A673 (cell line): Measurements from ENCODE around the gene NAV2. TPM values are rescaled to one million over a fixed set of nuclear protein-coding genes. Genes with fewer than 3 reads are reported as not detected.

Source experiments
- BruUV-seq: library from RNA; stranded (reverse); fragments of 400-500 nt; replicated peaks from 2 replicates; lab custom pipeline; 2021; lab: Mats Ljungman, UMichigan
- CTCF ChIA-PET: fragments of 300-600 bp; sonication (Branson Sonifier 250); formaldehyde crosslinking; loops from one replicate; lab custom pipeline; 2022; ENCODE audit warnings: antibody characterized with exemption; lab: Charles Lee
- POLR2A ChIA-PET: fragments of 300-600 bp; sonication (Branson Sonifier 250); formaldehyde crosslinking; loops from one replicate; lab custom pipeline; 2022; ENCODE audit warnings: antibody characterized with exemption; ENCODE audit not compliant: low non-redundant PET; lab: Charles Lee
- DNase-seq: peaks from one replicate; pipeline ENCODE4 v3.0.0-alpha.2; 2015; ENCODE audit warnings: low spot score
- H3K27ac ChIP-seq: fragments of 200-600 bp; sonication (generic); 2 replicates; pipeline ENCODE4 v1.5.1; 2016; ENCODE audit warnings: mixed run types, low read depth, mild to moderate bottlenecking, mixed read lengths, antibody characterized with exemption, low read length; ENCODE audit not compliant: poor library complexity, severe bottlenecking
- H3K27me3 ChIP-seq: fragments of 200-600 bp; sonication (generic); replicated peaks from 2 replicates; pipeline ENCODE4 v1.6.1; 2017; ENCODE audit warnings: mixed run types, low read depth, mild to moderate bottlenecking, mixed read lengths, antibody characterized with exemption, low read length; ENCODE audit not compliant: insufficient read depth, poor library complexity
- H3K36me3 ChIP-seq: fragments of 200-600 bp; sonication (generic); 2 replicates; pipeline ENCODE4 v1.6.1; 2016; ENCODE audit warnings: mixed run types, mild to moderate bottlenecking, mixed read lengths, antibody characterized with exemption, low read length; ENCODE audit not compliant: insufficient read depth, poor library complexity, severe bottlenecking
- H3K4me1 ChIP-seq: fragments of 200-600 bp; sonication (generic); 2 replicates; pipeline ENCODE4 v1.6.1; 2017; ENCODE audit warnings: mixed run types, mild to moderate bottlenecking, mixed read lengths, antibody characterized with exemption, low read length; ENCODE audit not compliant: insufficient read depth, poor library complexity, severe bottlenecking
- H3K4me3 ChIP-seq: fragments of 200-600 bp; sonication (generic); 2 replicates; pipeline ENCODE4 v1.5.1; 2016; ENCODE audit warnings: low read depth, mixed run types, mild to moderate bottlenecking, mixed read lengths, low read length; ENCODE audit not compliant: poor library complexity, severe bottlenecking
- H3K9me3 ChIP-seq: fragments of 200-600 bp; sonication (generic); 2 replicates; pipeline ENCODE4 v1.6.1; 2016; ENCODE audit warnings: mixed run types, low read depth, mild to moderate bottlenecking, mixed read lengths, antibody characterized with exemption, low read length; ENCODE audit not compliant: poor library complexity, severe bottlenecking
- EZH2 ChIP-seq: fragments of 200-600 bp; sonication (generic); IDR thresholded peaks from 2 replicates; pipeline ENCODE4 v1.6.1; 2017; ENCODE audit warnings: borderline replicate concordance, low read depth, mild to moderate bottlenecking, mixed read lengths, antibody characterized with exemption, low read length; ENCODE audit not compliant: poor library complexity, severe bottlenecking
- intact Hi-C: fragments of 100-400 bp; cut with micrococcal nuclease; formaldehyde crosslinking; loops from one replicate; pipeline ENCODE4 v1.10.0; 2022; ENCODE audit not compliant: unreplicated experiment
- total RNA-seq: library from RNA; stranded (reverse); gene quantifications from 2 replicates; pipeline ENCODE4 v1.2.3, GENCODE V29; 2021
- TF ChIP-seq, protein P1 (sequence below): fragments of 300-800, 200-600 bp; sonication (generic); conservative IDR thresholded peaks from 2 replicates; pipeline ENCODE4 v1.5.1; 2017; ENCODE audit warnings: low read depth, mild to moderate bottlenecking, antibody characterized with exemption, low read length, moderate library complexity, mixed read lengths

Gene NAV2
- total RNA-seq, 1 experiment from 2014 or later, result not detected

DNA sequence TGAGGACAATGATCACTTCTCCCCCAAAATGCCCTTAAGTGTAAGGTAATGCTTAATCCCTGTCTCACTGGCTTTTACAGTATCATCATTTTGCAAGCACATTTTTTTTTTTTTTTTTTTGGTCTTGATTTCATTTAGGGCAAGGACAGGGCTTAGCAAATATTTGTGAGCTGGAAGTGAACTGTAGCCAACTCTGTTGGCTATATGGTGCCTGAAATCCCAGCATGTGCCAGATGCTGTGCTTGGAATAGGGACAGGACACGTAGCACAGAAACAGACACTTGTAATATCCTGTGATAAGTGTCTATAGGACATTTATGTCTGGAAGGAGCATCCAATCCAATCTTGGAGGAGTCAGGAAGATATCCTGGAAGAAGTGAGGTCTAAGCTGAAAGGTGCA, 198.3 kb downstream of the NAV2 start:
- intact Hi-C loops, result no loop called here
- Histone ChIP-seq H3K27me3 (no peaks in the 10 kb centered on the region), H3K4me3 (no peak overlapping the region), H3K4me1 (no peaks in the 10 kb centered on the region), H3K36me3 (no peaks in the 10 kb centered on the region), H3K9me3 (no peaks in the 10 kb centered on the region), H3K27ac (no peak overlapping the region)
- POLR2A ChIA-PET, result no interaction called here
- TF ChIP-seq EZH2, result no peak
- TF ChIP-seq, protein P1, sequence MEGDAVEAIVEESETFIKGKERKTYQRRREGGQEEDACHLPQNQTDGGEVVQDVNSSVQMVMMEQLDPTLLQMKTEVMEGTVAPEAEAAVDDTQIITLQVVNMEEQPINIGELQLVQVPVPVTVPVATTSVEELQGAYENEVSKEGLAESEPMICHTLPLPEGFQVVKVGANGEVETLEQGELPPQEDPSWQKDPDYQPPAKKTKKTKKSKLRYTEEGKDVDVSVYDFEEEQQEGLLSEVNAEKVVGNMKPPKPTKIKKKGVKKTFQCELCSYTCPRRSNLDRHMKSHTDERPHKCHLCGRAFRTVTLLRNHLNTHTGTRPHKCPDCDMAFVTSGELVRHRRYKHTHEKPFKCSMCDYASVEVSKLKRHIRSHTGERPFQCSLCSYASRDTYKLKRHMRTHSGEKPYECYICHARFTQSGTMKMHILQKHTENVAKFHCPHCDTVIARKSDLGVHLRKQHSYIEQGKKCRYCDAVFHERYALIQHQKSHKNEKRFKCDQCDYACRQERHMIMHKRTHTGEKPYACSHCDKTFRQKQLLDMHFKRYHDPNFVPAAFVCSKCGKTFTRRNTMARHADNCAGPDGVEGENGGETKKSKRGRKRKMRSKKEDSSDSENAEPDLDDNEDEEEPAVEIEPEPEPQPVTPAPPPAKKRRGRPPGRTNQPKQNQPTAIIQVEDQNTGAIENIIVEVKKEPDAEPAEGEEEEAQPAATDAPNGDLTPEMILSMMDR, result no peak
- CTCF ChIA-PET, result interaction anchor here (0.7 kb wide), 1 partner anchor 11 kb away, joined by 5 read pairs; no protein-coding TSS in a partner anchor
- no peak for DNase-seq
- BruUV-seq, result no TSS peak

DNA sequence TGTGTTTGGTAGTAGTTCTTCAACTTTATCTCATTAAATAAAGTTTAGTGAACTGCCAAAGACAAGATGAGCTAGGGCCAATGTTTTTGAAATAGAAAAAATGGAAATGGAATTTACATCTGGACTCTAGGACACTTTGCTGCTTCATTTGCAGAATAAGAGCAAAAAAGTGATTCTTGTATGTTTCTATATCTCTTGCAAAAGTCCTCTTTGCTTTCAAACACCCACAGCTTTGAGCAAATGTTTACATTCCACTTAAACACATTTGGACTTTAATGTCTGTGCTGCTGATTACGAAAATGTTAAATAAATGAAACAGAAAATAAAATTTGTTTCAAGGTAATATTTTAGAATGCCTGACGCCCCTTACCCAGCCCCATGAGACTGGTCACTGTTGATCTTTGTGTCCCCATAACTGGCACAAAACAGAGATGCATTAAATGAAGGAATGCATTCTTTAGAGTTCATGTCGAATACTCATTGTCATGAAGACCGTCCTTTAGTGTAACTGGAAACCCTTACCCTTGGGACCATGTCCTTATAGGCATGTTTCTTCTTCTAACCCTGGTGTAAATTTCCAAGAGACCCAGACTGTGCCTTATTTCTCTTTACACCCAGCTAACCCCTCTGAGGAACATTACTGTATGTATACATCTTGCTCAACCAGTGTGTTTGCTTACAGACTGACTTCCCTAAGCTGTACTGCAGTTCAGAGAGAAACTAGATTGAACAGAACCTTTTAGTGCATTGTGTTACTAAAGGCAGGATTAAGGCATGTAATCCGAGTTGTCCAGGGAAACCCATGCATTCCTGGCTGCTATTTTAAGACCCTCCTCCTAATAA, 199.7 kb downstream of the NAV2 start:
- Histone ChIP-seq H3K4me1 (no peaks in the 10 kb centered on the region), H3K27ac (no peak overlapping the region), H3K4me3 (no peak overlapping the region), H3K9me3 (no peaks in the 10 kb centered on the region), H3K36me3 (no peaks in the 10 kb centered on the region), H3K27me3 (no peaks in the 10 kb centered on the region)
- POLR2A ChIA-PET, result no interaction called here
- CTCF ChIA-PET, result interaction anchor here (0.5 kb wide), 1 partner anchor 9 kb away, joined by 4 read pairs; no protein-coding TSS in a partner anchor
- DNase-seq, result no peak
- TF ChIP-seq, protein P1, result no peak
- TF ChIP-seq EZH2, result no peak
- no TSS peak for BruUV-seq
- intact Hi-C loops, result no loop called here

DNA sequence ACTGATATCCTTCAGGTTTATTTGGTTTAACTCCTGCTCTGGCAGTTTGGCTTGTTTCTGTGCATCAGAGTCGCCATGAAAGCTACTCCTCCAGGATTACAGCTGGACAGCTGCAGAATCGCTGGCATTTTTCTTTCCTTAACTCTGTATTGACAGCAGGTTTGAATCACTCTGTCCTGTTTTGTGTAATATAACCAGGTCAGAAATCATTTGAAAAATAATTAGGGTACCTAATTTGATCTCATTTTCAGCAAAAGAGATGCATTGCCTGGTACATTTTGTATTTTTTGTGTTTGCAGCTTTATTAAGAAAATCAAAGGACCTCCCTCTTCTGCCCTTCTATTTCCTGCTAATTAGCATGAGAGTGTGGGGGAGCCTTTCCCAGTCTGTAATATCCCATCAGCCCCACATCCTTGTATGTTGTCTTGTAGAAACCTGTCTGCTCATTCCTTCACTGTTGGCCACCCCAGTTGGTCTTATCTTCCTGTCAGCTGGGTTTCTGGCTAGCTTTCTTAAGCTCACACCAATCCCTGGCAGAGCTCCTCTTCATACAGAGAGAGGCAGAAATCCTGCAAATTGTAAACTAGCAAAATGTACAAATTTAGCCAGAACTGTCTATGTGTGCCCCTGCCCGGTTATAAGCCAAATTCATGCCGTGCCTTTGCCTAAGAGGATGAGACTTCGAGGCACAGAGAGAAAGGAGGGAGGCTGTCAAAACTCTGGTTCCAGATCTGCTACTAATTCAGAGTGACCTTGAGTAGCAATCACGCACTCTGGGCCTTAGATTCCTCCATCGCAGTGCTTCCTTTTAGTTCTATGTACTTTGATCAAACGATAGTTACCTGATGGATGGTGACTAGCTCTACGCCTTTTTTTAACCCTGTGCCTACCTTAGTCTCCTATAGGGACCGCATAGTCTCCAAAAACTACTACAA, 200.6 kb downstream of the NAV2 start:
- ChIA-PET POLR2A (no interaction called here), CTCF (no interaction called here)
- TF ChIP-seq, protein P1, result no peak
- no peak for TF ChIP-seq EZH2
- Histone ChIP-seq H3K27me3 (no peaks in the 10 kb centered on the region), H3K4me3 (no peak overlapping the region), H3K27ac (no peak overlapping the region), H3K36me3 (no peaks in the 10 kb centered on the region), H3K4me1 (no peaks in the 10 kb centered on the region), H3K9me3 (no peaks in the 10 kb centered on the region)
- intact Hi-C loops, result no loop called here
- no peak for DNase-seq
- BruUV-seq, result no TSS peak
